ENCODE data around the gene RAD51AP1. TPM values are rescaled to one million over a fixed set of nuclear protein-coding genes. Genes with fewer than 3 reads are reported as not detected.
"Not testable (repeated sequence)": the region's sequence is repeated elsewhere in the genome, so short reads cannot be mapped to it uniquely, and the experiment has no call there.

Gene RAD51AP1
- total and polyA plus RNA-seq, 3 donors from 2014 or later: 17.0 to 21.9 (median 19.4) TPM

- 94 to 97% methylated on average over 1 of the region's 1 CpG for WGBS, 2 donors
- DNase-seq: no peak
- no peaks in the 10 kb centered on the region for H3K27me3 ChIP-seq
- H3K9me3 ChIP-seq: no peaks in the 10 kb centered on the region
- intact Hi-C loops (cut with DNase I; ENCODE audit: low total_unique reads): no loop called here
- TF ChIP-seq POLR2A (IDR thresholded peaks at IDR 0.05): no peak
- TF ChIP-seq, protein P1, sequence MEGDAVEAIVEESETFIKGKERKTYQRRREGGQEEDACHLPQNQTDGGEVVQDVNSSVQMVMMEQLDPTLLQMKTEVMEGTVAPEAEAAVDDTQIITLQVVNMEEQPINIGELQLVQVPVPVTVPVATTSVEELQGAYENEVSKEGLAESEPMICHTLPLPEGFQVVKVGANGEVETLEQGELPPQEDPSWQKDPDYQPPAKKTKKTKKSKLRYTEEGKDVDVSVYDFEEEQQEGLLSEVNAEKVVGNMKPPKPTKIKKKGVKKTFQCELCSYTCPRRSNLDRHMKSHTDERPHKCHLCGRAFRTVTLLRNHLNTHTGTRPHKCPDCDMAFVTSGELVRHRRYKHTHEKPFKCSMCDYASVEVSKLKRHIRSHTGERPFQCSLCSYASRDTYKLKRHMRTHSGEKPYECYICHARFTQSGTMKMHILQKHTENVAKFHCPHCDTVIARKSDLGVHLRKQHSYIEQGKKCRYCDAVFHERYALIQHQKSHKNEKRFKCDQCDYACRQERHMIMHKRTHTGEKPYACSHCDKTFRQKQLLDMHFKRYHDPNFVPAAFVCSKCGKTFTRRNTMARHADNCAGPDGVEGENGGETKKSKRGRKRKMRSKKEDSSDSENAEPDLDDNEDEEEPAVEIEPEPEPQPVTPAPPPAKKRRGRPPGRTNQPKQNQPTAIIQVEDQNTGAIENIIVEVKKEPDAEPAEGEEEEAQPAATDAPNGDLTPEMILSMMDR (IDR thresholded peaks at IDR 0.05): no peak
- no peak overlapping the region for H3K27ac ChIP-seq
- H3K36me3 ChIP-seq (ENCODE audit: low read depth, missing control alignments): no peaks in the 10 kb centered on the region
- H3K4me3 ChIP-seq: no peak overlapping the region
- H3K4me1 ChIP-seq: no peaks in the 10 kb centered on the region
Observed at GRCh38 chr12:4505376-4505986, 33.2 kb upstream of the RAD51AP1 start.

GRCh38 chr12:4506430-4506829 lies 32.3 kb upstream of the RAD51AP1 start:
- H3K4me1 ChIP-seq: no peaks in the 10 kb centered on the region
- WGBS, 2 donors: 80 to 85% methylated on average over 3 of the region's 3 CpGs
- no peak overlapping the region for H3K4me3 ChIP-seq
- no peak overlapping the region for H3K27ac ChIP-seq
- DNase-seq: no peak
- H3K27me3 ChIP-seq: no peaks in the 10 kb centered on the region
- no peaks in the 10 kb centered on the region for H3K36me3 ChIP-seq (ENCODE audit: low read depth, missing control alignments)
- no peaks in the 10 kb centered on the region for H3K9me3 ChIP-seq
- intact Hi-C loops (cut with DNase I; ENCODE audit: low total_unique reads): no loop called here
- TF ChIP-seq, protein P1 (IDR thresholded peaks at IDR 0.05): no peak
- TF ChIP-seq POLR2A (IDR thresholded peaks at IDR 0.05): no peak

DNA sequence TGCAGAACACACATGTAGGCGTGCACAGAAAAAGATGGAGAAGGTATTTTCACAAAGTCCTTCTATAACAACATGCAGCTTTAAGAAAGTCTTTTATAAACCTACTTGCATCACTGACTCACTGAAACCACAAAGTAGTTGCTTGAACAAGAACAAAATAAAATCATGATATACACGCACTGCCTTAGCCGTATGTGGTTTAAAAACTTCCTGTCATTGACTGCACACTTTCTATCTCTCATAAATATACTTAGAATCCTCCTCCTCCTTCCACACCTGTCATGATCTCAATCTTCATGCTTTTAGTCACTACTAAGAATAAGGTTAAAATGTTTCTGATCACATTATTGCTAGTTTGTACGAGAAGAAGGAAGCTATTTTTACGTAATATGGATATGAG lies 31.8 kb upstream of the RAD51AP1 start:
- 88 to 89% methylated on average over 5 of the region's 5 CpGs for WGBS, 2 donors
- no peaks in the 10 kb centered on the region for H3K36me3 ChIP-seq (ENCODE audit: low read depth, missing control alignments)
- no peaks in the 10 kb centered on the region for H3K9me3 ChIP-seq
- no peak for TF ChIP-seq POLR2A (IDR thresholded peaks at IDR 0.05)
- TF ChIP-seq, protein P1 (IDR thresholded peaks at IDR 0.05): no peak
- no peaks in the 10 kb centered on the region for H3K27me3 ChIP-seq
- intact Hi-C loops (cut with DNase I; ENCODE audit: low total_unique reads): no loop called here
- no peaks in the 10 kb centered on the region for H3K4me1 ChIP-seq
- H3K27ac ChIP-seq: no peak overlapping the region
- no peak for DNase-seq
- H3K4me3 ChIP-seq: no peak overlapping the region

DNA sequence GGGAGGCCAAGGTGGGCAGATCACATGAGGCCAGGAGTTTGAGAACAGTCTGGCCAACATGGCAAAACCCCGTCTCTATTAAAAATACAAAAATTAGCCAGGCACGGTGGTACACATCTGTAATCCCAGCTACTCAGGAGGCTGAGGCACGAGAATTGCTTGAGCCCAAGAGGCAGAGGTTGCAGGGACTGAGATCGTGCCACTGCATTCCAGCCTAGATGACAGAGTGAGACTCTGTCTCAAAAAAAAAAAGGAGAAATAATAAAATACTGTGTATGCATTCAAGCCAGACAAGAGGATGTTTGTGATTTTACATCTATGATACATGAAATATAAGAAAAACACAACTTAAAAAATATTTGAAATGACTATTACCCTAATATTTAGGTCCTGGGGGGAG lies 30.2 kb upstream of the RAD51AP1 start:
- DNase-seq; H3K4me3 ChIP-seq; H3K9me3 ChIP-seq; intact Hi-C loops (cut with DNase I; ENCODE audit: low total_unique reads); H3K4me1 ChIP-seq; H3K27me3 ChIP-seq; H3K27ac ChIP-seq; H3K36me3 ChIP-seq (ENCODE audit: low read depth, missing control alignments): not testable (repeated sequence)
- 89% methylated on average over 4 of the region's 4 CpGs for WGBS, 2 donors

- DNase-seq; H3K27me3 ChIP-seq; H3K36me3 ChIP-seq (ENCODE audit: low read depth, missing control alignments); H3K9me3 ChIP-seq; H3K4me1 ChIP-seq; H3K4me3 ChIP-seq; H3K27ac ChIP-seq; intact Hi-C loops (cut with DNase I; ENCODE audit: low total_unique reads): not testable (repeated sequence)
- WGBS, 2 donors: 77% methylated on average over 12 of the region's 12 CpGs; no CpG with 5 or more reads in 1 of the 2 donors
Observed at GRCh38 chr12:4509269-4509668, 29.4 kb upstream of the RAD51AP1 start.

DNA sequence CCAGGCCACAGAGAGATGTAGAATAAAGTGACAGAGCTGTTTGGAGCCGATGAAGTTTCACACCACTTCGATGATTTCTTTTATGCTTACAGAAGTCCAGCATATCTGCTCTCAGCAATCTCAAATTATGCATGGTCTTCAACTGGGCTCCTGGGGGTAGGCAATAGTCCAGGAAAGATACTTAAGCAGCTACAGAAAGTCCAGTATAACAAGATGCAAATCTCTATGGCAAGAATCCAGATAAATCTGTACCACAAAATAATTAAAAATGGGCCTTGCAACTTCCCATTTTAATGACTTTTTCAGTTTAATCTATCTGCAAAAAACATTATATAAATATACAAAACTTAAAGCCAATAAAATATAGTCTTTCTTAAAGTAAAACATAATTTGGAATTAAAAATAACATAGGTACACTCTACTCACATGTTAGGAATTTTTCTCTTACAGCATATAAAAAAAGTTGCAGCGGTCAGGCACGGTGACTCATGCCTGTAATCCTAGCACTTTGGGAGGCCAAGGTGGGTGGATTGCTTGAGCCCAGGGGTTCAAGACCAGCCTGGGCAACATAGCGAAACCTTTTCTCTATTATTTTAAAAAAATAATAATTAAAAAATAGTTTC lies 20.5 kb upstream of the RAD51AP1 start:
- H3K9me3 ChIP-seq: no peaks in the 10 kb centered on the region
- WGBS, 2 donors: 90 to 92% methylated on average over 5 of the region's 5 CpGs
- H3K36me3 ChIP-seq (ENCODE audit: low read depth, missing control alignments): no peaks in the 10 kb centered on the region
- no peaks in the 10 kb centered on the region for H3K4me1 ChIP-seq
- H3K27me3 ChIP-seq: no peaks in the 10 kb centered on the region
- intact Hi-C loops (cut with DNase I; ENCODE audit: low total_unique reads): no loop called here
- H3K4me3 ChIP-seq: no peak overlapping the region
- DNase-seq: no peak
- TF ChIP-seq, protein P1 (IDR thresholded peaks at IDR 0.05): no peak
- TF ChIP-seq POLR2A (IDR thresholded peaks at IDR 0.05): no peak
- no peak overlapping the region for H3K27ac ChIP-seq

DNA sequence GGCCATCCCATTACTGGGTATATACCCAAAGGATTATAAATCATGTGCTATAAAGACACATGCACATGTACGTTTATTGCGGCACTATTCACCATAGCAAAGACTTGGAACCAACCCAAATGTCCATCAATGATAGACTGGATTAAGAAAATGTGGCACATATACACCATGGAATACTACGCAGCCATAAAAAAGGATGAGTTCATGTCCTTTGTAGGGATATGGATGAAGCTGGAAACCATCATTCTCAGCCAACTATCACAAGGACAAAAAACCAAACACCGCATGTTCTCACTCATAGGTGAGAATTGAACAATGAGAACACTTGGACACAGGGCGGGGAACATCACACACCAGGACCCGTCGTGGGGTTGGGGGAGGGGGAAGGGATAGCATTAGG lies 15.2 kb upstream of the RAD51AP1 start:
- H3K36me3 ChIP-seq (ENCODE audit: low read depth, missing control alignments); H3K9me3 ChIP-seq; H3K27me3 ChIP-seq; DNase-seq; H3K4me1 ChIP-seq; H3K4me3 ChIP-seq; H3K27ac ChIP-seq; intact Hi-C loops (cut with DNase I; ENCODE audit: low total_unique reads): not testable (repeated sequence)
- WGBS, 2 donors: 95% methylated on average over 7 of the region's 7 CpGs
